ENCODE measurements around the gene USP16.
A peak's percentile ranks its signal among the peaks of the same experiment; 100 is the strongest.

Gene USP16

GRCh38 chr21:28991861-28992525, 32.5 kb upstream of the USP16 start:
- peak; percentile 29 for ATAC-seq
- TF ChIP-seq ISL1 (CRISPR knock-in tag; IDR thresholded peaks at IDR 0.05) (no peak), ARNTL (CRISPR knock-in tag; IDR thresholded peaks at IDR 0.05; ENCODE audit: borderline replicate concordance, low read depth) (no peak), ZNF70 (CRISPR knock-in tag; IDR thresholded peaks at IDR 0.05) (no peak), ZC3H10 (CRISPR knock-in tag; IDR thresholded peaks at IDR 0.05) (no peak), ESRRG (CRISPR knock-in tag; IDR thresholded peaks at IDR 0.05) (no peak), ZNF565 (CRISPR knock-in tag; conservative IDR thresholded peaks at IDR 0.05; ENCODE audit: low read depth) (no peak), TCF4 (CRISPR knock-in tag; IDR thresholded peaks at IDR 0.05; ENCODE audit: borderline replicate concordance) (no peak), PATZ1 (CRISPR knock-in tag; IDR thresholded peaks at IDR 0.05; ENCODE audit: borderline replicate concordance) (no peak), BACH2 (CRISPR knock-in tag; IDR thresholded peaks at IDR 0.05; ENCODE audit: borderline replicate concordance) (no peak), TOX (CRISPR knock-in tag; IDR thresholded peaks at IDR 0.05; ENCODE audit: borderline replicate concordance) (no peak), SNAI2 (CRISPR knock-in tag; IDR thresholded peaks at IDR 0.05) (no peak), OSR1 (CRISPR knock-in tag; IDR thresholded peaks at IDR 0.05) (no peak), ZNF8 (CRISPR knock-in tag; IDR thresholded peaks at IDR 0.05) (no peak), RARB (CRISPR knock-in tag; IDR thresholded peaks at IDR 0.05) (no peak), POU6F1 (CRISPR knock-in tag; IDR thresholded peaks at IDR 0.05; ENCODE audit: borderline replicate concordance, low read depth) (no peak), CSRNP3 (CRISPR knock-in tag; IDR thresholded peaks at IDR 0.05) (no peak)

- ATAC-seq = peak; percentile 98
- TF ChIP-seq ARNTL (CRISPR knock-in tag; IDR thresholded peaks at IDR 0.05; ENCODE audit: borderline replicate concordance, low read depth) (no peak), BACH2 (CRISPR knock-in tag; IDR thresholded peaks at IDR 0.05; ENCODE audit: borderline replicate concordance) (no peak), TOX (CRISPR knock-in tag; IDR thresholded peaks at IDR 0.05; ENCODE audit: borderline replicate concordance) (no peak), ZFP3 (CRISPR knock-in tag; IDR thresholded peaks at IDR 0.05) (no peak), ZNF565 (CRISPR knock-in tag; conservative IDR thresholded peaks at IDR 0.05; ENCODE audit: low read depth) (no peak), CSDC2 (CRISPR knock-in tag; IDR thresholded peaks at IDR 0.05) (no peak), GLIS3 (CRISPR knock-in tag; IDR thresholded peaks at IDR 0.05) (no peak), PPARA (CRISPR knock-in tag; IDR thresholded peaks at IDR 0.05; ENCODE audit: borderline replicate concordance) (no peak), TCF4 (CRISPR knock-in tag; IDR thresholded peaks at IDR 0.05; ENCODE audit: borderline replicate concordance) (no peak), ZNF70 (CRISPR knock-in tag; IDR thresholded peaks at IDR 0.05) (no peak), CREB5 (CRISPR knock-in tag; IDR thresholded peaks at IDR 0.05; ENCODE audit: low read depth) (no peak), ZNF8 (CRISPR knock-in tag; IDR thresholded peaks at IDR 0.05) (no peak), ESRRG (CRISPR knock-in tag; IDR thresholded peaks at IDR 0.05) (no peak), RARB (CRISPR knock-in tag; IDR thresholded peaks at IDR 0.05) (no peak), OSR1 (CRISPR knock-in tag; IDR thresholded peaks at IDR 0.05) (no peak), CSRNP3 (CRISPR knock-in tag; IDR thresholded peaks at IDR 0.05) (no peak), ZFP30 (CRISPR knock-in tag; IDR thresholded peaks at IDR 0.05) (no peak), TSHZ2 (CRISPR knock-in tag; IDR thresholded peaks at IDR 0.05) (no peak), POU6F1 (CRISPR knock-in tag; IDR thresholded peaks at IDR 0.05; ENCODE audit: borderline replicate concordance, low read depth) (no peak)
These were observed 31.8 kb upstream of the USP16 start, which contains the start of gene LTN1 for GRCh38 chr21:28992526-28993292. TSS of gene LTN1 (minus strand) at chr21:28992877. CDS start at chr21:28992805, 72 bp downstream.
